Muscle layer of duodenum (tissue), 2 donors: ENCODE results near the gene SNAPC2.
"Not testable (repeated sequence)": the region's sequence is repeated elsewhere in the genome, so short reads cannot be mapped to it uniquely, and the experiment has no call there.

Experiments used
- H3K27ac ChIP-seq: one replicate; pipeline ENCODE4 v1.7.0; 2013; ENCODE audit warnings: mild to moderate bottlenecking, low read length
- H3K27me3 ChIP-seq: one replicate; pipeline ENCODE4 v1.7.0; 2013; ENCODE audit warnings: low read depth, mild to moderate bottlenecking, control low read depth, low read length
- H3K36me3 ChIP-seq, 2 donors: one replicate each; pipeline ENCODE4 v1.7.0; 2013; ENCODE audit warnings: low read length in 2 of 2, control low read depth in 1 of 2, mild to moderate bottlenecking in 1 of 2; ENCODE audit not compliant: insufficient read depth in 2 of 2, control insufficient read depth in 1 of 2
- H3K4me1 ChIP-seq, 2 donors: one replicate each; pipeline ENCODE4 v1.7.0; 2013; ENCODE audit warnings: low read length in 2 of 2, mild to moderate bottlenecking in 2 of 2, control low read depth in 1 of 2, moderate library complexity in 1 of 2; ENCODE audit not compliant: insufficient read depth in 2 of 2, control insufficient read depth in 1 of 2
- H3K4me3 ChIP-seq, 2 donors: one replicate each; pipeline ENCODE4 v1.7.0; 2013; ENCODE audit warnings: low read length in 2 of 2, low read depth in 1 of 2, mild to moderate bottlenecking in 1 of 2
- H3K9me3 ChIP-seq, 2 donors: one replicate each; pipeline ENCODE4 v1.7.0; 2013; ENCODE audit warnings: low read length in 2 of 2, control low read depth in 1 of 2, mild to moderate bottlenecking in 1 of 2; ENCODE audit not compliant: control insufficient read depth in 1 of 2
- donor health status: healthy.

The SNAPC2 gene

DNA sequence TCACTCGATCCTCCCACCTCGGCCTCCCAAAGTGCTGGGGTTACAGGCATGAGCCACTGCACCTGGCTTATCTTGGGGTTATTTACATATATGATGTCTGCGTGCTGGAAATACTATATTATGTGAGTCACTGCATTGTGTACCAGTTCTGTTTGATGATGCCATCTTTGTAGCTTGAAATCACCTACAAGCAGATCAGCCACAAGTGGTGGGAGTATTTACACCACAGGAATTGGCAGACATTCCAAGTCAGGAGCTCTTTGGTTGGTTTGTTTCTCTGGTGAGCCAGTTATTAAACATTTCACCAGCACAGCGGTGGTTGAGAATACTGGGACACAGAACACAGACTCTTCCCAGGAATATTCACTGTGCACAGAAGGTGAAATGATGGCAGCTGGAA is 27.8 kb downstream of the SNAPC2 start:
- Histone ChIP-seq H3K27me3 (no peaks in the 10 kb centered on the region), H3K4me3 (no peak overlapping the region), H3K27ac (no peak overlapping the region), H3K36me3 (no peaks in the 10 kb centered on the region), H3K9me3 (no peaks in the 10 kb centered on the region), H3K4me1 (peaks cover 0 to 10% of the 10 kb centered on the region in 2 donors)

DNA sequence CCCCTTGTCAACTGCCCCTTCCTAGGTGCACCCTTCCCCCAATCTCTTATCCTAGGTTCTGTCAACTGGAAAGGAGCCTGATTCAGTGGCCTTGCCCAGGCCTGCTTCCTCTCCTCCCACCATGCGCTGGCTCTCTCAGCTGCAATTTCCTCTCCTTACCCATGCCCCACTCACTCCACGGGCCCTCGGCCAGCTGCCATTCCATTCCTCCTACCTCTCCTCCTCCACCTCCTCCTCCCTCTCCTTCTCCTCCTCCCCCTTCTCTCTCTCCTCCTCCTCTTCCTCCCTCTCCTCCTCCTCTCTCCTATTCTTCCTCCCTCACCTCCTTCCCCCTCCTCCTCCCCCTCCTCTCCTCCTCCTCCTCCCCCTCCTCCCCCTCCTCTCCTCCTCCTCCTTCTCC is 32.9 kb downstream of the SNAPC2 start:
- Histone ChIP-seq H3K27ac (no peak overlapping the region), H3K4me3 (no peak overlapping the region)

DNA sequence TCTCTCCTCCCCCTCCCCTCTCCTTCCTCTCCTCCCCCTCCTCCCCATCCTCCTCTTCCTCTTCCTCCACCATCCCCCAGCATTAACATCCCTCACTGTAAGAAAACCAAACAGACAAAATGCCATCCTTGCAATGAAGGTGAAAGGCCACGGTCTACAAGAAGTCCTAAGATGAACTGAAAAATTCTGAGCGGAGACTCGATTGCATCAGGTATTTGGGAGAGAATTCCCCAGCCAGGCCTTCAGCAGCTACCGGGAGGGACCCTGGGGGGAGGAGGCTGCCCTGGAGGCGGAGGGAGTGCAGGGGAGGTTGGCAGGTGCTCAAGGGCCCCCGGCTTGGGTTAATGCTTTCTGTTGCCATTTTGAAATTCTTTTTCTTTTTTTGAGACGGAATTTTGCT is 33.4 kb downstream of the SNAPC2 start:
- peaks cover 0 to 12% of the 10 kb centered on the region in 2 donors for H3K36me3 ChIP-seq
- H3K4me1 ChIP-seq = no peaks in the 10 kb centered on the region
- no peaks in the 10 kb centered on the region for H3K27me3 ChIP-seq
- no peak overlapping the region for H3K4me3 ChIP-seq
- no peaks in the 10 kb centered on the region for H3K9me3 ChIP-seq
- H3K27ac ChIP-seq = no peak overlapping the region

More for the DNA sequence above, 32.9 kb downstream of the SNAPC2 start:
- H3K36me3 ChIP-seq = peaks cover 0 to 7% of the 10 kb centered on the region in 2 donors
- no peaks in the 10 kb centered on the region for H3K4me1 ChIP-seq
- H3K27me3 ChIP-seq = no peaks in the 10 kb centered on the region
- no peaks in the 10 kb centered on the region for H3K9me3 ChIP-seq

DNA sequence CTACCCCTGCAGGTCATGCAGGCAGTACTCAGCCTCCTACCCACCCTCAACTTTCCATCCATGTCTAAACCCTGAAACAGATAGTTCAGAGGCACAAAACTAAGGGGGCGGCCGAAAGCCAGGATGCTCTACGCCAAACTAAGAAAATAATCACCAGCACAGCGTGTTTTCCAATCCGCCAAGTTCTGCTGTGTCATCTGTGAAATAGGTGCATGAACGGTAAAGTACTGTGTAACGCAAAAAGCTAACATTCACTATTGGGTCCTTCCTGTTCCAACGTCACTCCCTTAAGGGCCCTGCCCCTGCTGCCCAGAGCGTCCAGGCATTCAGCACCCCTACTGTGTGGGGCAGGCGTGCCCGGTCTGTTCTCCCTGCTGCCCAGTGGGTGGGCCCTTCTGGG is 35.6 kb downstream of the SNAPC2 start:
- no peaks in the 10 kb centered on the region for H3K27me3 ChIP-seq
- H3K36me3 ChIP-seq = peaks cover 5 to 18% of the 10 kb centered on the region in 2 donors
- H3K4me3 ChIP-seq = no peak overlapping the region
- no peaks in the 10 kb centered on the region for H3K9me3 ChIP-seq
- no peak overlapping the region for H3K27ac ChIP-seq
- no peaks in the 10 kb centered on the region for H3K4me1 ChIP-seq

DNA sequence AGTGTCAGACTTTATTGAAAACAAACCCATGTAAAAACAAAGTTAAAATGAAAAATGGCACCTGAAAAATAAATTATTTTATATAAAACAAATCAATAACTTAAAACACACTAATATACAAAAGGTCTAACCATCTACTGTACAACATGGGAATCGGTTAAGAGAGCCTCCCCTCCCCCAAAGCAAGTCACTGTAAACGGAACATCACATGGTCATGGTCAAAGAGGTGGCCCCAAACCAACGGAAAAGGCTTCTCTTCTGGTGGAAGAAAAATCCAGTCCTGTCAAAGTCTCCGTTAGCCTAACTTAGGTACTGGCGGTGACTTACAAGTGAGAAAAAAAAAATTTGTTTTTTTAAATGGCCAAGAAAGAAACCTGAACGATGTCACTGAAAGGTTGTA is 39.1 kb downstream of the SNAPC2 start:
- H3K36me3 ChIP-seq = peaks cover 32 to 42% of the 10 kb centered on the region in 2 donors
- H3K9me3 ChIP-seq = no peaks in the 10 kb centered on the region
- H3K27me3 ChIP-seq = no peaks in the 10 kb centered on the region
- no peak overlapping the region for H3K4me3 ChIP-seq
- no peak overlapping the region for H3K27ac ChIP-seq
- H3K4me1 ChIP-seq = no peaks in the 10 kb centered on the region

DNA sequence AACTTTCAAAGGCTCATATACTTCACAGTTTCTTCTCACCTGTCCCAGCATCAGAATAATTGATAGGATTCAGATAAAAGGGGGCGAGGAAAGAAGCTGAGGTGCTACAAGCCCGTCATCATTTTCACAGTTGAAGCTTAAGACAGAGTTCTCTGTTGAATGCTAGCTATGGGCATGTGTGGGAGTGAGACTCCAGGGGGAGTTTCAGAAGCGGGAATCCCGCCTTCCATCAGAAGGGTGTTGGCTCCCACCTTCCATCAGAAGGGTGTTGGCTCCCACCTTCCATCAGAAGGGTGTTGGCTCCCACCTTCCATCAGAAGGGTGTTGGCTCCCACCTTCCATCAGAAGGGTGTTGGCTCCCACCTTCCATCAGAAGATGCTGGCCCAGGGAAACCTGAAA is 40.9 kb downstream of the SNAPC2 start:
- not testable (repeated sequence) for H3K27ac ChIP-seq, H3K27me3 ChIP-seq, H3K9me3 ChIP-seq, H3K4me3 ChIP-seq, H3K4me1 ChIP-seq
- peaks cover 34 to 59% of the 10 kb centered on the region in 2 donors for H3K36me3 ChIP-seq

DNA sequence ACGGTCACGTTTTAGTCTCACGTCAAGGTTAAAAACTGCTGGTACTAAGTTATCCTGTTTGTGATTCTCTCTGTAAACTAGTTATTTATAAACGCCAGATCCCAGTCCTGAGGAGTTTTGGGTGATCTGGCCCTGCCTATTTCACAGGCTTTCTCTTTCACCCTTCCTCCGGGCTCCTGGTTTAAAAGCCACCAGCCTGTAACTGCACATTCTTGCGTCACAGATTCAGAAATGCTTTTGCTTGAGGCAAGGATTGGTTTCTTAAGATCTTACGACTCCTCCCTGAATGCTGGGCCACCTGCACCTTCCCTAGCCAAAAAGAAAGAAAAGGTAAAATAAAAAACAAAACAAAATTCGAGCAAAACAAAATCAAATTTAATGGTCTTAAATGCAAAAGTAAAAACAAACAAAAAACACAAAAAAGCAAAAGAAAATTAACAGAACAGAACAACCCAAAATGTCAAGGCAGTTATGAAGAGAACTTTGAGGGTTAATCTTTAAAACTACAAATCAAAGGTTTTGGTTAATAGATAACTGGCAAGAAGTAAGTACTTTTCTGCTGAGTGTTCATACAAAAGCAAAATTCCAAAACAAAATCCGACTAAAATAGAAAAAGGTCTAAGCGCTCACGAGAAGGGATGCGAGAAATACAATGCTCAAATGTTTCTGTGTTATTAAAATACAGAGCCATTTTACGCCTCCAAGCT is 41.9 kb downstream of the SNAPC2 start:
- peaks cover 42 to 69% of the 10 kb centered on the region in 2 donors for H3K36me3 ChIP-seq

DNA sequence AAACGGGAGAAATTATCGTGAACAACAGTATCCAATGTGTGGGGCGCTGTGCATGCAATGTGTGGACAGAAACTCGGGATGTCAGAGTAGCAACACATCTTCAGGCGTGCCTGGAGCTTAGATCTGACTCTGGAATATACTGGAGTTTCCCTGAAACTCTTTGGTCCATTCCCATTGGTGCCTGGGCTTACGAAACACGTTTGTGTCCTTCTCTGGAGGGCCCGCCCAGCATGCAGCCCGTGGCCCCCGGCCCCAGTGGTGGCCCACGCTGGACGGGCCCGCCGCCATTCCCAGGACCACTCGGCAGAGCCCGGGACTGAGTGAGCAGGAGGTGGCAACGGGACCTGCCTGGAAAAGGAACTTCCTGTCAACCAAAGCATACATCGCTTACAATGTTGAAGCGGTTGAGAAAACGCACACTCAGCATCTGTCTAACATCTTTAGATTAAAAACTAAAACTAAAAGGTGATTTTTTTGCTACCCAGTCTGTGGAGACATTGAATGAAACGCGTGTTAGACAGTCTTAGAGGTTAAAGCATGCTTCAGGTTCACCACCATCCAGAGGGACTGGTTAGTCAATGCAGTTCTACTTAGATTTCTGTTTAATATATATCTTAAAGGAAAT is 42.6 kb downstream of the SNAPC2 start:
- H3K27ac ChIP-seq = no peak overlapping the region

More for the DNA sequence above, 41.9 kb downstream of the SNAPC2 start:
- Histone ChIP-seq H3K27me3 (no peaks in the 10 kb centered on the region), H3K27ac (no peak overlapping the region), H3K4me3 (no peak overlapping the region), H3K9me3 (no peaks in the 10 kb centered on the region), H3K4me1 (no peaks in the 10 kb centered on the region)

DNA sequence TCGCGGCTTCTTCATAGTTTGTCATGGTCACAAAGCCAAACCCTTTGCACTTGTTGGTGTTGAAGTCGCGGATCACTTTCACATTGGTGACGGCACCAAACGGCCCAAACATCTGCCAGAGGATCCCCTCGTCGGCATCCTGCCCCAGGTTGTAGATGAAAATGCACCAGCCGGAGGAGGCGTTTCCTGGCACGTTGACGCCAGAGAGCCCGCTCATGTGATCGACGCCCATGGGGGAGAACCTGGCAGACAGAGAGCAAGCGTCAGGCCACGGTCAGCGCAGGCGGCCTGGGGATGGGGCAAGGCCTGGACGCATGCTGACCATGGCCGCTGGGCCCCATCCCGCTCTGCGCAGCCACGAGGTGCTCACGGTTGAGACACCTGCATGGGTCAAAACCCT is 43.4 kb downstream of the SNAPC2 start:
- Histone ChIP-seq H3K27ac (no peak overlapping the region), H3K36me3 (peaks cover 45 to 71% of the 10 kb centered on the region in 2 donors), H3K27me3 (no peaks in the 10 kb centered on the region), H3K9me3 (no peaks in the 10 kb centered on the region), H3K4me3 (no peak overlapping the region), H3K4me1 (no peaks in the 10 kb centered on the region)

More for the DNA sequence above, 42.6 kb downstream of the SNAPC2 start:
- Histone ChIP-seq H3K27me3 (no peaks in the 10 kb centered on the region), H3K36me3 (peaks cover 45 to 72% of the 10 kb centered on the region in 2 donors), H3K4me1 (no peaks in the 10 kb centered on the region), H3K9me3 (no peaks in the 10 kb centered on the region), H3K4me3 (no peak overlapping the region)

DNA sequence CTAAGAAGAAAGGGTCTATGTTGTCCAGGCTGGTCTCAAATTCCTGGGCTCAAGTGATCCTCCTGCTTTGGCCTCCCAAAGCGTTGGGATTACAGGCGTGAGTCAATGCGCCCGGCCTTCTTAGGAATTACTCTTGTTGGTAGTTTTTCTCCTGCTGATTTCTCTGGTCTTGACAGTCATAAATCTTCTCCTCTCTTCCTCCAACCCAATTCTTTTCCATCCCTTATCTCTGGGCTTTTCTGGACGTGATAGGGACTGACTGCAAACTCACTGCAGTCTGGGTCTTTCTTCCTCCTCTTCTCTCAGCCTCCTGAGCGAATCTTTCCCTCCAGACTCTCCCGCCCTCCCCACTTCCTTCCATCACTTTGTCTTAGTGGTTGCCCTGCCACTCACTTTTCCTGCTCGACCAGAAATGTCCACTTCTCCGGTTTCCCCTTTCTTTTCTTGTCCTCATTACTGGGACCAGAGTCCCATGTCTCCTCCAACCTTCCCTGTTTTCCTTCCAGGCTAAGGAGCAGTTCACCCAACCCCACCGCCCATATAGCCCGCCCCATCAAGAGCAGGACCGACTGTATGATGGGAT is 45.2 kb downstream of the SNAPC2 start:
- no peak overlapping the region for H3K4me3 ChIP-seq
- H3K27ac ChIP-seq = no peak overlapping the region
- no peaks in the 10 kb centered on the region for H3K27me3 ChIP-seq
- peaks cover 44 to 78% of the 10 kb centered on the region in 2 donors for H3K36me3 ChIP-seq
- H3K4me1 ChIP-seq = no peaks in the 10 kb centered on the region
- no peaks in the 10 kb centered on the region for H3K9me3 ChIP-seq

DNA sequence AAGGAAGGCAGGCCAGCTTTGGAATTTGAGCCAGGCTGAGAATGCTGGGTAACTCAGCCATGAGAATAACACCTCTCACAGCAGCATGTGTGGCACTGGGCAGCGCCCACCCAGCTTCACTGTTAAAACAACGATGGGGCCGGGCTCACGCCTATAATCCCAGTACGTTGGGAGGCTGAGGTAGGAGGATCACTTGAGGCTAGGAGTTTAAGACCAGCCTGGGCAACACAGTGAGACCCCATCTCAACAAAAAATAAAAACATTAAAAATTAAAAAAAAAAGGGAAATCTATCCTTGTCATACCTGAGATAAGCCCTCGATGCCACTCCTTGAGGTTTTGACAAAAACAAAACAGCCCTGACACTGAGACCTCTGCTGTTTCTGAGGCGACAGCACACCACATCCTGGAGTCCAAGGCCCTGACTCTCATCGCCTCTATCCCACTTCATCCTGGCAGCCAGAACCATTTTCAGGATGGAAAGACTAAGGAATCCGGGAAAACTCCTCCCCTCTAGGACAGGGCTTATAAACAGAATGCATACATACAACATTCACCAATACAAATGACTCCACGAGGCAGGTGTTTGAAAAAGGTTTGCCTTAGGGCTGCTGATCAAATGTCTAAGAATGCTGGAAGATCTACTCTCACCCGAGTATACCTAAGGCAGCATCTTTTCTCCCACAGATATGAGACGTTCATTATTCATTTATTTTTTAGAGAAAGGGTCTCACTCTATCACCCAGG is 46.0 kb downstream of the SNAPC2 start:
- Histone ChIP-seq H3K27me3 (no peaks in the 10 kb centered on the region), H3K36me3 (peaks cover 38 to 80% of the 10 kb centered on the region in 2 donors), H3K4me3 (no peak overlapping the region), H3K9me3 (no peaks in the 10 kb centered on the region), H3K27ac (no peak overlapping the region), H3K4me1 (no peaks in the 10 kb centered on the region)
